Esophagus muscularis mucosa (tissue), 4 donors: Measurements from ENCODE around the gene AUTS2. TPM values are rescaled to one million over a fixed set of nuclear protein-coding genes. Genes with fewer than 3 reads are reported as not detected.

ENCODE experiments used
- DNase-seq: peaks from one replicate; pipeline ENCODE4 v3.0.0-alpha.2; 2017; ENCODE audit errors: extremely low spot score
- H3K27ac ChIP-seq, 4 donors: fragments of 200-600 bp; sonication (generic); replicated peaks in 1 of 4; 1 replicate in 3 of 4; 2 replicates in 1 of 4; pipeline ENCODE4 v1.5.1; 2016 to 2019; ENCODE audit warnings: mild to moderate bottlenecking in 1 of 4
- H3K27me3 ChIP-seq, 4 donors: fragments of 200-600 bp; sonication (generic); one replicate each; pipeline versions ENCODE4 v1.5.1 to v1.6.0; 2016 to 2019
- H3K36me3 ChIP-seq, 4 donors: fragments of 200-600 bp; sonication (generic); one replicate each; pipeline ENCODE4 v1.5.1; 2016 to 2019
- H3K4me1 ChIP-seq, 4 donors: fragments of 200-600 bp; sonication (generic); one replicate each; pipeline ENCODE4 v1.5.1; 2016 to 2019
- H3K4me3 ChIP-seq, 4 donors: fragments of 200-600 bp; sonication (generic); 1 replicate in 2 of 4; 2 replicates in 2 of 4; pipeline ENCODE4 v1.5.1; 2016 to 2019; ENCODE audit warnings: mild to moderate bottlenecking in 4 of 4, moderate library complexity in 1 of 4
- H3K9me3 ChIP-seq, 4 donors: fragments of 200-600 bp; sonication (generic); 1 replicate in 3 of 4; 2 replicates in 1 of 4; pipeline ENCODE4 v1.5.1; 2016 to 2019
- EP300 ChIP-seq: sonication (generic); formaldehyde crosslinking; IDR thresholded peaks from one replicate; pipeline ENCODE4 v1.6.1; 2017; ENCODE audit warnings: antibody characterized with exemption
- POLR2A ChIP-seq: fragments of 450-650 bp; IDR thresholded peaks from one replicate; pipeline ENCODE4 v1.6.1; 2017; ENCODE audit warnings: antibody characterized with exemption, moderate library complexity, mild to moderate bottlenecking, low read depth
- POLR2AphosphoS5 ChIP-seq, 2 donors: sonication (generic); formaldehyde crosslinking; IDR thresholded peaks; one replicate each; pipeline ENCODE4 v1.6.1; 2017; ENCODE audit warnings: antibody characterized with exemption in 2 of 2
- WGBS: methylation state at CpG from one replicate; pipeline ENCODE4 v1.1.5; 2018; 5-methylcytosine and 5-hydroxymethylcytosine counted together
- intact Hi-C: fragments of 100-400 bp; cut with DNase I; formaldehyde crosslinking; loops from one replicate; pipeline ENCODE4 v1.15.1; 2023
- total RNA-seq, 4 donors: library from RNA; depleted of rRNA; stranded (reverse); fragments of >200 nt; gene quantifications; one replicate each; pipeline versions ENCODE4 v1.1.0 to v1.2.1, GENCODE V29; 2016
- TF ChIP-seq, protein P1 (sequence below), 3 experiments: fragments of 200-600 bp in 2 of 3; fragments of 450-650 bp in 1 of 3; sonication (generic) in 2 of 3; IDR thresholded peaks; one replicate each; pipeline ENCODE4 v1.5.1; 2017 to 2019; ENCODE audit warnings: antibody characterized with exemption in 3 of 3, mild to moderate bottlenecking in 2 of 3, moderate library complexity in 1 of 3

AUTS2 gene
- total RNA-seq, 4 donors from 2014 or later, result 18.5 to 44.9 (median 34.2) TPM

GRCh38 chr7:70371652-70372051 is 773.4 kb downstream of the AUTS2 start:
- H3K9me3 ChIP-seq, result no peaks in the 10 kb centered on the region
- intact Hi-C loops, result no loop called here
- H3K27ac ChIP-seq, result no peak overlapping the region
- 95% methylated on average over 1 of the region's 1 CpG for WGBS
- H3K27me3 ChIP-seq, result no peaks in the 10 kb centered on the region
- H3K36me3 ChIP-seq, result no peaks in the 10 kb centered on the region
- no peak overlapping the region for H3K4me3 ChIP-seq
- DNase-seq, result no peak
- TF ChIP-seq POLR2A (no peak), POLR2AphosphoS5 (IDR thresholded peaks at IDR 0.05) (no peak), EP300 (no peak)
- H3K4me1 ChIP-seq, result peaks cover 6 to 29% (median 25%) of the 10 kb centered on the region in 4 donors

GRCh38 chr7:70372768-70373515 is 774.7 kb downstream of the AUTS2 start:
- Histone ChIP-seq H3K36me3 (no peaks in the 10 kb centered on the region), H3K4me3 (no peak overlapping the region), H3K9me3 (no peaks in the 10 kb centered on the region), H3K27me3 (no peaks in the 10 kb centered on the region), H3K27ac (no peak overlapping the region), H3K4me1 (peaks cover 8 to 29% (median 25%) of the 10 kb centered on the region in 4 donors)
- no peak for DNase-seq
- intact Hi-C loops, result no loop called here
- TF ChIP-seq EP300, result no peak
- TF ChIP-seq POLR2AphosphoS5 (IDR thresholded peaks at IDR 0.05), result no peak
- no peak for TF ChIP-seq POLR2A
- TF ChIP-seq, protein P1, sequence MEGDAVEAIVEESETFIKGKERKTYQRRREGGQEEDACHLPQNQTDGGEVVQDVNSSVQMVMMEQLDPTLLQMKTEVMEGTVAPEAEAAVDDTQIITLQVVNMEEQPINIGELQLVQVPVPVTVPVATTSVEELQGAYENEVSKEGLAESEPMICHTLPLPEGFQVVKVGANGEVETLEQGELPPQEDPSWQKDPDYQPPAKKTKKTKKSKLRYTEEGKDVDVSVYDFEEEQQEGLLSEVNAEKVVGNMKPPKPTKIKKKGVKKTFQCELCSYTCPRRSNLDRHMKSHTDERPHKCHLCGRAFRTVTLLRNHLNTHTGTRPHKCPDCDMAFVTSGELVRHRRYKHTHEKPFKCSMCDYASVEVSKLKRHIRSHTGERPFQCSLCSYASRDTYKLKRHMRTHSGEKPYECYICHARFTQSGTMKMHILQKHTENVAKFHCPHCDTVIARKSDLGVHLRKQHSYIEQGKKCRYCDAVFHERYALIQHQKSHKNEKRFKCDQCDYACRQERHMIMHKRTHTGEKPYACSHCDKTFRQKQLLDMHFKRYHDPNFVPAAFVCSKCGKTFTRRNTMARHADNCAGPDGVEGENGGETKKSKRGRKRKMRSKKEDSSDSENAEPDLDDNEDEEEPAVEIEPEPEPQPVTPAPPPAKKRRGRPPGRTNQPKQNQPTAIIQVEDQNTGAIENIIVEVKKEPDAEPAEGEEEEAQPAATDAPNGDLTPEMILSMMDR (IDR thresholded peaks at IDR 0.05), result no peak
- 46% methylated on average over 6 of the region's 6 CpGs for WGBS

- Histone ChIP-seq H3K4me3 (no peak overlapping the region), H3K36me3 (no peaks in the 10 kb centered on the region)
- 97% methylated on average over 6 of the region's 6 CpGs for WGBS
Measured at GRCh38 chr7:70374772-70375533, 776.7 kb downstream of the AUTS2 start.

DNA sequence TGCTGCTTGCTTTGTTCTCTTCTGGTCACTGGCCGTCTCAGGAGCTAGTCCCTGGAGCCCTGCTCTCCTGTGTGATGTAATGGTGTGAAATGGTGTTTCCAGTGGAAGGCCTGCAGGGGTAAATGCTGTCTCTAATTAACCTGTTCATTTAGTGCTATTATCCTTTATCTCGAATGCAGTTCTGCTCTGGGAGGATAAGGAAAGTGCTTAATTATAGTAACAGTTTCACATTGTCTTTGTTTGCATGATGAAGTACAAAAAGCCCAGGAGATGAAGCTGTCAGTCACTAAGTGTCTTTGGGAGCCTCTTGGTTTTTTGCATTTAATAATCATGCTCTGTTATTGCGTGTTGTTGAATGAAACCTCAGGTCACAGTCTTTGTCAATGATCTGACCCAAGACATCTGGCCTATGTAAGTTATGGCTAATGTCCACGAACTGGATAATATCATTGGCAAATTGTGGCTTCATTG is 778.3 kb downstream of the AUTS2 start:
- Histone ChIP-seq H3K4me1 (peaks cover 8 to 29% (median 27%) of the 10 kb centered on the region in 4 donors), H3K27me3 (no peaks in the 10 kb centered on the region), H3K4me3 (no peak overlapping the region), H3K27ac (no peak overlapping the region), H3K36me3 (no peaks in the 10 kb centered on the region), H3K9me3 (no peaks in the 10 kb centered on the region)
- TF ChIP-seq, protein P1 (IDR thresholded peaks at IDR 0.05), result no peak
- TF ChIP-seq POLR2AphosphoS5 (IDR thresholded peaks at IDR 0.05) (no peak), POLR2A (no peak), EP300 (no peak)
- no peak for DNase-seq
- WGBS, result 76% methylated on average over 4 of the region's 4 CpGs
- intact Hi-C loops, result no loop called here

More at GRCh38 chr7:70374772-70375533, 776.7 kb downstream of the AUTS2 start:
- intact Hi-C loops, result no loop called here
- Histone ChIP-seq H3K4me1 (peaks cover 8 to 29% (median 25%) of the 10 kb centered on the region in 4 donors), H3K27ac (no peak overlapping the region), H3K27me3 (no peaks in the 10 kb centered on the region), H3K9me3 (no peaks in the 10 kb centered on the region)
- no peak for TF ChIP-seq POLR2A
- TF ChIP-seq POLR2AphosphoS5 (IDR thresholded peaks at IDR 0.05), result no peak
- TF ChIP-seq, protein P1 (IDR thresholded peaks at IDR 0.05), result no peak
- TF ChIP-seq EP300, result no peak
- no peak for DNase-seq

DNA sequence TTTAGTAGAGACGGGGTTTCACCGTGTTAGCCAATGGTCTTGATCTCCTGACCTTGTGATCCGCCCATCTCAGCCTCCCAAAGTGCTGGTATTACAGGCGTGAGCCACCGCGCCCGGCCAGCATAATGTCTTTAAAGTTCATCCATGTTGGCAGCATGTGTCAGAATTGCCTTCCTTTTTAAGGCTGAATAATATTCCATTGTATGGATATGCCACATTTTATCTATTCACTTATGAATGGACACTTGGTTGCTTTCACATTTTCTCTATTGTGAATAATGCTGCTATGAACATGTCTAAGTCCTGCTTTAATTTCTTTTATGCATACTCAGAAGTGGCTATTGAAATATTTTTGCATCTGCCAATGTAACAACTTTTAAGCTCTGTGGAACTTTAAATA is 779.7 kb downstream of the AUTS2 start:
- no peak for DNase-seq
- no peak overlapping the region for H3K27ac ChIP-seq
- H3K36me3 ChIP-seq, result no peaks in the 10 kb centered on the region
- TF ChIP-seq POLR2A (no peak), EP300 (no peak)
- TF ChIP-seq, protein P1 (IDR thresholded peaks at IDR 0.05), result no peak
- H3K9me3 ChIP-seq, result no peaks in the 10 kb centered on the region
- WGBS, result 97% methylated on average over 7 of the region's 7 CpGs
- H3K4me3 ChIP-seq, result no peak overlapping the region
- peaks cover 8 to 21% (median 20%) of the 10 kb centered on the region in 4 donors for H3K4me1 ChIP-seq
- H3K27me3 ChIP-seq, result no peaks in the 10 kb centered on the region
- intact Hi-C loops, result no loop called here
